Measurements from ENCODE around the gene SLC16A6. TPM values are rescaled to one million over a fixed set of nuclear protein-coding genes. Genes with fewer than 3 reads are reported as not detected.
"Not testable (repeated sequence)": the region's sequence is repeated elsewhere in the genome, so short reads cannot be mapped to it uniquely, and the experiment has no call there.

Gene SLC16A6
- total RNA-seq, 1 experiment from 2014 or later, result 707 TPM

DNA sequence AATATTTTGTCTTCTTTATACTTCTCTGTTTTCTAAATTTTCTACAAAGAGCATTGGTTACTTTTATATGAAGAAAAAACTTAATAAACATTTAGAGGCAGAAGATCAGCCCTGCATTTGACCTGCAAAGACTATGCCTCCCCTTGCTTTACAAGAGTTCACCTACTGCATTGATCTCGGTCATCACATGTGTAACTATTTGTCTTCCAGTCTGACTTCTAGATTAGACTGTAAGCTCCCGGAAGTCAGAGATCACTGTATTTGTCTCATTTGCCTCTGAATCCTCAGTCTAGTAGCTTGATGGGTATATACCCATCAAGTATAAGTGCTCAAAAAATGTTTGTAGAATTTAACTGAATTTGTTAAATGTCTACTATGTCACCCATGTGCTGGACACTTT lies 70.7 kb downstream of the SLC16A6 start:
- in situ Hi-C loops (cut with HindIII; ENCODE audit: low pct_unique_long_range_greater_than_20kb, low sequenced_read_pairs); DNase-seq (ENCODE audit: low read depth, low spot score): not testable (repeated sequence)

DNA sequence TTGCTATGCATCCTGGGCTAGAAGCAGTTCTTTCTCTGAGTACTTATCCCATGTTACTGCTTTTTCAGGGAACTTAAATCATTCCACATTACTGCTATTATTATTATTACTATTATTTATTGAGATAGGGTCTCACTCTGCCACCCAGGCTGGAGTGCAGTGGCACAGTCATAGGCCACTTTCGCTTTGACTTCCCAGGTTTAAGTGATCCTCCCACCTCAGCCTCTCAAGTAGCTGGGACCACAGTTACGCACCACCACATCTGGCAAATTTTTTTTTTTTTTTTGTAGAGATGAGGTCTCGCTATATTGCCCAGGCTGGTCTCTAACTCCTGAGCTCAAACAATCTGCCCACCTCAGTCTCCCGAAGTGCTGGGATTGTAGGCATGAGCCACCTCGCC lies 71.5 kb downstream of the SLC16A6 start:
- DNase-seq (ENCODE audit: low read depth, low spot score); in situ Hi-C loops (cut with HindIII; ENCODE audit: low pct_unique_long_range_greater_than_20kb, low sequenced_read_pairs): not testable (repeated sequence)

Other genes with a start within 250 kb of the SLC16A6 start
- gene AMZ2, start 43.1 kb downstream of the SLC16A6 start, total RNA-seq (2014; rRNA removed; shearing (Covaris generic)), result 221 and 235 TPM in 2 replicates
- 31.7 and 32.9 TPM in 2 replicates for gene ARSG, start 368 bp upstream of the SLC16A6 start, total RNA-seq (2014; rRNA removed; shearing (Covaris generic))
- 558 and 643 TPM in 2 replicates for gene WIPI1, start 166.4 kb upstream of the SLC16A6 start, total RNA-seq (2014; rRNA removed; shearing (Covaris generic))
- gene PRKAR1A, start 221.3 kb upstream of the SLC16A6 start, total RNA-seq (2014; rRNA removed; shearing (Covaris generic)), result 974 and 1,047 TPM in 2 replicates